Liver (tissue), 9 donors: ENCODE results near the gene TOB1. TPM values are rescaled to one million over a fixed set of nuclear protein-coding genes. Genes with fewer than 3 reads are reported as not detected.

ENCODE experiments used
- DNase-seq: peaks from one replicate; pipeline ENCODE4 v3.0.0-alpha.2; 2017; ENCODE audit warnings: low spot score
- H3K27ac ChIP-seq, 2 donors: one replicate each; pipeline ENCODE4 v1.7.0; 2013; ENCODE audit warnings: inconsistent platforms in 2 of 2, low read length in 2 of 2, control low read depth in 1 of 2, low read depth in 1 of 2, mild to moderate bottlenecking in 1 of 2
- H3K27me3 ChIP-seq, 4 donors: one replicate each; pipeline versions ENCODE4 v1.6.1 to v1.7.0; 2013; ENCODE audit warnings: low read length in 3 of 4, inconsistent platforms in 1 of 4, mild to moderate bottlenecking in 1 of 4, moderate library complexity in 1 of 4; ENCODE audit not compliant: control insufficient read depth in 4 of 4, insufficient read depth in 4 of 4
- H3K36me3 ChIP-seq, 4 donors: one replicate each; pipeline versions ENCODE4 v1.6.1 to v1.7.0; 2013; ENCODE audit warnings: low read length in 3 of 4, mild to moderate bottlenecking in 3 of 4, low read depth in 1 of 4, moderate library complexity in 1 of 4; ENCODE audit not compliant: control insufficient read depth in 4 of 4, insufficient read depth in 3 of 4
- H3K4me1 ChIP-seq, 4 donors: one replicate each; pipeline versions ENCODE4 v1.6.1 to v1.7.0; 2013; ENCODE audit warnings: low read length in 3 of 4, mild to moderate bottlenecking in 3 of 4, moderate library complexity in 1 of 4; ENCODE audit not compliant: control insufficient read depth in 4 of 4, insufficient read depth in 4 of 4
- H3K4me3 ChIP-seq, 3 donors: one replicate each; pipeline versions ENCODE4 v1.6.1 to v1.7.0; 2013; ENCODE audit warnings: low read length in 3 of 3, control low read depth in 1 of 3, low read depth in 1 of 3, mild to moderate bottlenecking in 1 of 3
- H3K9ac ChIP-seq, 2 donors: one replicate each; pipeline ENCODE4 v1.7.0; 2013; ENCODE audit warnings: low read length in 2 of 2, mild to moderate bottlenecking in 2 of 2, moderate library complexity in 2 of 2, control low read depth in 1 of 2, low read depth in 1 of 2
- H3K9me3 ChIP-seq, 4 donors: one replicate each; pipeline versions ENCODE4 v1.6.1 to v1.7.0; 2013; ENCODE audit warnings: low read length in 3 of 4; ENCODE audit not compliant: control insufficient read depth in 4 of 4
- CTCF ChIP-seq: fragments of 150-350 bp; IDR thresholded peaks from 2 replicates; pipeline ENCODE4 v1.5.1; 2017; ENCODE audit warnings: improper control_type of control experiment, low read depth, low read length; ENCODE audit not compliant: missing input control
- EGR1 ChIP-seq, 2 donors: IDR thresholded peaks; 2 replicates each; pipeline ENCODE4 v1.6.1; 2016 to 2018; ENCODE audit warnings: antibody characterized with exemption in 2 of 2, low read depth in 2 of 2
- FOXA1 ChIP-seq: IDR thresholded peaks from 2 replicates; pipeline ENCODE4 v1.6.1; 2016; ENCODE audit warnings: antibody characterized with exemption
- FOXA2 ChIP-seq: IDR thresholded peaks from 2 replicates; pipeline ENCODE4 v1.6.1; 2016; ENCODE audit warnings: antibody characterized with exemption
- GABPA ChIP-seq, 2 donors: IDR thresholded peaks in 1 of 2; conservative IDR thresholded peaks in 1 of 2; 2 replicates each; pipeline ENCODE4 v1.6.1; 2016; ENCODE audit warnings: antibody characterized with exemption in 2 of 2, mild to moderate bottlenecking in 1 of 2, moderate library complexity in 1 of 2
- HNF4A ChIP-seq, 2 donors: conservative IDR thresholded peaks; 2 replicates each; pipeline ENCODE4 v1.6.1; 2016; ENCODE audit warnings: antibody characterized with exemption in 2 of 2, mild to moderate bottlenecking in 2 of 2
- HNF4G ChIP-seq: IDR thresholded peaks from 2 replicates; pipeline ENCODE4 v1.6.1; 2016; ENCODE audit warnings: antibody characterized with exemption
- JUND ChIP-seq, 2 donors: IDR thresholded peaks; 2 replicates each; pipeline ENCODE4 v1.6.1; 2016; ENCODE audit warnings: antibody characterized with exemption in 2 of 2
- NR2F2 ChIP-seq: IDR thresholded peaks from 2 replicates; pipeline ENCODE4 v1.6.1; 2016; ENCODE audit warnings: antibody characterized with exemption
- RAD21 ChIP-seq, 2 donors: IDR thresholded peaks; 2 replicates each; pipeline ENCODE4 v1.6.1; 2016; ENCODE audit warnings: antibody characterized with exemption in 2 of 2, mild to moderate bottlenecking in 2 of 2
- REST ChIP-seq: IDR thresholded peaks from 2 replicates; pipeline ENCODE4 v1.6.1; 2016; ENCODE audit warnings: antibody characterized with exemption, mild to moderate bottlenecking
- RXRA ChIP-seq, 2 donors: IDR thresholded peaks; 2 replicates each; pipeline ENCODE4 v1.6.1; 2017 to 2018; ENCODE audit warnings: antibody characterized with exemption in 2 of 2, mild to moderate bottlenecking in 1 of 2
- SP1 ChIP-seq: IDR thresholded peaks from 2 replicates; pipeline ENCODE4 v1.6.1; 2018; ENCODE audit warnings: antibody characterized with exemption, mild to moderate bottlenecking
- TAF1 ChIP-seq: conservative IDR thresholded peaks from 2 replicates; pipeline ENCODE4 v1.6.1; 2016; ENCODE audit warnings: antibody characterized with exemption, mild to moderate bottlenecking
- YY1 ChIP-seq: IDR thresholded peaks from 2 replicates; pipeline ENCODE4 v1.6.1; 2016; ENCODE audit warnings: antibody characterized with exemption, mild to moderate bottlenecking
- ZBTB33 ChIP-seq: IDR thresholded peaks from 2 replicates; pipeline ENCODE4 v1.6.1; 2016; ENCODE audit warnings: antibody characterized with exemption
- WGBS: extraction: QIAGEN DNeasy Blood & Tissue Kit; methylation state at CpG from one replicate; pipeline ENCODE4 v1.1.7; 2013; 5-methylcytosine and 5-hydroxymethylcytosine counted together
- polyA plus RNA-seq, 2 donors: library from polyadenylated mRNA; stranded (reverse) in 1 of 2; unstranded in 1 of 2; fragments of 200-250 nt in 1 of 2; fragments of >200 nt in 1 of 2; fragmentation: Nextera tagmentation in 1 of 2; extraction: Ambion mirVana in 1 of 2; gene quantifications; one replicate each; pipeline versions ENCODE4 v1.2.1 to v1.2.3, GENCODE V29; 2013 to 2015
- total RNA-seq, 2 donors: library from RNA; depleted of rRNA; stranded (reverse); fragments of >200 nt; gene quantifications; one replicate each; pipeline ENCODE4 v1.2.3, GENCODE V29; 2014
- TF ChIP-seq, protein P1 (sequence below): IDR thresholded peaks from 2 replicates; pipeline ENCODE4 v1.6.1; 2016; ENCODE audit warnings: antibody characterized with exemption
- TF ChIP-seq, protein P2 (sequence below): IDR thresholded peaks from 2 replicates; pipeline ENCODE4 v1.6.1; 2016; ENCODE audit warnings: antibody characterized with exemption
- donor health status: healthy.
- donor health status: healthy.
- donor health status: healthy.
- donor health status: healthy.
- donor health status: healthy.

The TOB1 gene
- total and polyA plus RNA-seq, 4 donors = 10.2 to 132 (median 37.8) TPM

GRCh38 chr17:50830994-50831393 is 35.2 kb downstream of the TOB1 start (continued):
- TF ChIP-seq REST = no peak

GRCh38 chr17:50830352-50830751 is 35.8 kb downstream of the TOB1 start:
- Histone ChIP-seq H3K9me3 (no peaks in the 10 kb centered on the region), H3K36me3 (no peaks in the 10 kb centered on the region), H3K9ac (no peak overlapping the region), H3K4me3 (no peak overlapping the region), H3K27ac (no peak overlapping the region), H3K27me3 (no peaks in the 10 kb centered on the region), H3K4me1 (peaks cover 0 to 8% (median 6%) of the 10 kb centered on the region in 4 donors)
- no peak for DNase-seq
- 49% methylated on average over 5 of the region's 5 CpGs for WGBS
- TF ChIP-seq JUND (IDR thresholded peaks at IDR 0.05) (no peak), EGR1 (IDR thresholded peaks at IDR 0.05; ENCODE audit: low read depth in 2 of 2) (no peak), NR2F2 (no peak), RAD21 (IDR thresholded peaks at IDR 0.05) (peak; percentile 32 to 50), SP1 (no peak), TAF1 (no peak)

DNA sequence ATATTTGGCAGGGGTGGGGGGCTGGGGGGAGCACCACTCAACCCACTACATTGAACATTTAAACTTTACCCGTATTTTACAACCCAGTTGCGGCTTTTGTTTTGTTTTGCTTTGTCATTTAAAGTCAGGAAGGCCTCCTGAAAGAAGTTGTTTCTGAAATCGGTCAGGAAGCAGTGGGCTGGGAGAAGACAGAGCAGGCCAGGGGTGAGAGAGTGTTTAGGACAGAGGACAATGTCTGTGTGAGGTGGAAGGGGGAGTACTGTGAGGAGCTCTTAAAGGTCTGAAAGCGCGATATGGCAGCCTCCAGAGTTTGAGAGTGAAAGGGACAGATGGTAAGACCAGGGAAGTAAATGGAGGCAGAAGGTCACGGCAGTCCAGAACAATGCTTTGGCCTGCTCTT is 36.8 kb downstream of the TOB1 start:
- no peak for TF ChIP-seq ZBTB33
- TF ChIP-seq HNF4A (conservative IDR thresholded peaks at IDR 0.05) = no peak
- TF ChIP-seq RAD21 (IDR thresholded peaks at IDR 0.05) = no peak
- TF ChIP-seq SP1 = no peak
- no peak for TF ChIP-seq YY1
- TF ChIP-seq, protein P1, sequence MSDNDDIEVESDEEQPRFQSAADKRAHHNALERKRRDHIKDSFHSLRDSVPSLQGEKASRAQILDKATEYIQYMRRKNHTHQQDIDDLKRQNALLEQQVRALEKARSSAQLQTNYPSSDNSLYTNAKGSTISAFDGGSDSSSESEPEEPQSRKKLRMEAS = no peak
- no peak for TF ChIP-seq FOXA1
- no peak for TF ChIP-seq TAF1
- TF ChIP-seq NR2F2 = no peak
- TF ChIP-seq FOXA2 = no peak
- no peak for TF ChIP-seq GABPA (IDR thresholded peaks at IDR 0.05 in 1 of 2, conservative IDR thresholded peaks at IDR 0.05 in 1 of 2)
- no peak for TF ChIP-seq CTCF
- TF ChIP-seq, protein P2, sequence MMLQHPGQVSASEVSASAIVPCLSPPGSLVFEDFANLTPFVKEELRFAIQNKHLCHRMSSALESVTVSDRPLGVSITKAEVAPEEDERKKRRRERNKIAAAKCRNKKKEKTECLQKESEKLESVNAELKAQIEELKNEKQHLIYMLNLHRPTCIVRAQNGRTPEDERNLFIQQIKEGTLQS = no peak
- TF ChIP-seq HNF4G = no peak
- TF ChIP-seq EGR1 (IDR thresholded peaks at IDR 0.05; ENCODE audit: low read depth in 2 of 2) = no peak
- no peak for TF ChIP-seq RXRA (IDR thresholded peaks at IDR 0.05)
- Histone ChIP-seq H3K4me3 (no peak overlapping the region), H3K9ac (no peak overlapping the region), H3K27me3 (no peaks in the 10 kb centered on the region), H3K4me1 (peaks cover 0 to 8% (median 6%) of the 10 kb centered on the region in 4 donors), H3K27ac (no peak overlapping the region), H3K36me3 (no peaks in the 10 kb centered on the region), H3K9me3 (no peaks in the 10 kb centered on the region)
- 82% methylated on average over 6 of the region's 6 CpGs for WGBS
- no peak for DNase-seq
